ENCODE results near the gene CNN2.

Gene CNN2

DNA sequence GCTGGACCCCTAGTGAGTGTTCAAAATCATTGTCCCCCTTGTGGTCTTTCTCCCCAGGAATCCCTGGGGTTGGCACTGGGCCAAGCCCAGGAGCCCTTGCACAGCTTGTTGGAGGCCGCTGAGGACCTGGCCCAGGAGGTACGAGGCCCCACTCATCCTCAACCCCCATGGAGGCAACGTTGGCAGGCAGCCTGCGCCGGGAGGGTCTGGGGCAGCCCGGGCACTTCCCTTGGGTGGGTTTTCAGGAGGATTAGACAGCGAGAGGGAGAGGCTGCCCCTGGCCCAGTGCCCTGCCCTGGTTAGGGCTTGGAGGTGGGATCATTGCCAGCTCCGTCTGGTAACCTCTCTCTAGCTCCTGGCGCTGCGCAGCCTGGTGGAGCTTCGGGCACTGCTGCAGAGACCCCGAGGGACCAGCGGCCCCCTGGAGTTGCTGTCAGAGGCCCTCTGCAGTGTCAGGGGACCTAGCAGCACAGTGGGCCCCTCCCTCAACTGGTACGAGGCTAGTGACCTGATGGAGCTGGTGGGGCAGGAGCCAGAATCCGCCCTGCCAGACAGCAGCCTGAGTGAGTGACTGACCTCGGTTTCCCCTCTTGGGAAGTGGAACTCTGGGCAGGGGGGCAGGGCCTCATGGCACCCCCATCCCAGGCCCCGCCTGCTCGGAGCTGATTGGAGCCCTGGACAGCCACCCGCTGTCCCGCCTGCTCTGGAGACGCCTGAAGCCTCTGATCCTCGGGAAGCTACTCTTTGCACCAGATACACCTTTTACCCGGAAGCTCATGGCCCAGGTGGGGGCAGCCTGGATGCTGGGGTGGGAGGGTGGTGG, 16.5 kb downstream of the CNN2 start:
- TF ChIP-seq, protein P1, sequence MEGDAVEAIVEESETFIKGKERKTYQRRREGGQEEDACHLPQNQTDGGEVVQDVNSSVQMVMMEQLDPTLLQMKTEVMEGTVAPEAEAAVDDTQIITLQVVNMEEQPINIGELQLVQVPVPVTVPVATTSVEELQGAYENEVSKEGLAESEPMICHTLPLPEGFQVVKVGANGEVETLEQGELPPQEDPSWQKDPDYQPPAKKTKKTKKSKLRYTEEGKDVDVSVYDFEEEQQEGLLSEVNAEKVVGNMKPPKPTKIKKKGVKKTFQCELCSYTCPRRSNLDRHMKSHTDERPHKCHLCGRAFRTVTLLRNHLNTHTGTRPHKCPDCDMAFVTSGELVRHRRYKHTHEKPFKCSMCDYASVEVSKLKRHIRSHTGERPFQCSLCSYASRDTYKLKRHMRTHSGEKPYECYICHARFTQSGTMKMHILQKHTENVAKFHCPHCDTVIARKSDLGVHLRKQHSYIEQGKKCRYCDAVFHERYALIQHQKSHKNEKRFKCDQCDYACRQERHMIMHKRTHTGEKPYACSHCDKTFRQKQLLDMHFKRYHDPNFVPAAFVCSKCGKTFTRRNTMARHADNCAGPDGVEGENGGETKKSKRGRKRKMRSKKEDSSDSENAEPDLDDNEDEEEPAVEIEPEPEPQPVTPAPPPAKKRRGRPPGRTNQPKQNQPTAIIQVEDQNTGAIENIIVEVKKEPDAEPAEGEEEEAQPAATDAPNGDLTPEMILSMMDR (conservative IDR thresholded peaks at IDR 0.05; ENCODE audit: low read length), result no peak
- no peak for DNase-seq (ENCODE audit: low read depth)
- no peak overlapping the region for H3K4me3 ChIP-seq (ENCODE audit: low read length)

GRCh38 chr19:1045247-1045603, 18.8 kb downstream of the CNN2 start:
- TF ChIP-seq, protein P1 (conservative IDR thresholded peaks at IDR 0.05; ENCODE audit: low read length), result no peak
- DNase-seq (ENCODE audit: low read depth), result no peak
- H3K4me3 ChIP-seq (ENCODE audit: low read length), result no peak overlapping the region

DNA sequence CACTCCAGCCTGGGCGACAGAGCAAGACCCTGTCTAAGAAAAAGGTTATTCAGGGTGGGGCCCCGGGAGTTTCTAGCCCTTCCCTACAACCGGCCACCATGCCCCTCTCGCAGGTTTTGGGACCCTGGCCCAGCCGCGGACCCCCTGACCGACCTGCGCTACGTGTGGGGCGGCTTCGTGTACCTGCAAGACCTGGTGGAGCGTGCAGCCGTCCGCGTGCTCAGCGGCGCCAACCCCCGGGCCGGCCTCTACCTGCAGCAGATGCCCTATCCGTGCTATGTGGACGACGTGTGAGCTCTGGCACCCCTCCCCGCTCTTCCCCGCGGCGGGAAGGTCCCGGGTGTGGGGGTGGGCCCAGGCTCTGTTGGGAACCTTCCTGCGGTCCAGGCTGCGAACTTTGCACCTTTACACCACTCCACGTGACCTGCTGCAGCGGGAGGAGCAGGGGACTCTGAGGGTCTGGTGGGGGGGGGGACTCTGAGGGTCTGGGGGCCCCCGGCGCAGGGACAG, 19.8 kb downstream of the CNN2 start:
- TF ChIP-seq, protein P1 (conservative IDR thresholded peaks at IDR 0.05; ENCODE audit: low read length), result no peak
- DNase-seq (ENCODE audit: low read depth), result no peak
- no peak overlapping the region for H3K4me3 ChIP-seq (ENCODE audit: low read length)

DNA sequence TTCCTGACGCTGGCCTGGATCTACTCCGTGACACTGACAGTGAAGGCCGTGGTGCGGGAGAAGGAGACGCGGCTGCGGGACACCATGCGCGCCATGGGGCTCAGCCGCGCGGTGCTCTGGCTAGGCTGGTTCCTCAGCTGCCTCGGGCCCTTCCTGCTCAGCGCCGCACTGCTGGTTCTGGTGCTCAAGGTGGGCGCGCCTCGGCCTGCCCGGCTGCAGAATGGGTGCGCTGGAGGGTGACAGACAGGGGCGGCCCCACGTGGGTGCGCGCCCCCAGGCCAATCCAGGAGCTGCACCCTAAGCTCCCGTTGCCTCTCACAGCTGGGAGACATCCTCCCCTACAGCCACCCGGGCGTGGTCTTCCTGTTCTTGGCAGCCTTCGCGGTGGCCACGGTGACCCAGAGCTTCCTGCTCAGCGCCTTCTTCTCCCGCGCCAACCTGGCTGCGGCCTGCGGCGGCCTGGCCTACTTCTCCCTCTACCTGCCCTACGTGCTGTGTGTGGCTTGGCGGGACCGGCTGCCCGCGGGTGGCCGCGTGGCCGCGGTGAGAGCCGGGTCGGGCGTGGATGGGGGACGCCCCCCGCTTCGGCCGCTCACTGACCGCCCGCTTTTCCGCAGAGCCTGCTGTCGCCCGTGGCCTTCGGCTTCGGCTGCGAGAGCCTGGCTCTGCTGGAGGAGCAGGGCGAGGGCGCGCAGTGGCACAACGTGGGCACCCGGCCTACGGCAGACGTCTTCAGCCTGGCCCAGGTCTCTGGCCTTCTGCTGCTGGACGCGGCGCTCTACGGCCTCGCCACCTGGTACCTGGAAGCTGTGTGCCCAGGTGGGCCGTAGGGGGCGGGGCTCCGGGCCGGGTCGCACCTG, 20.7 kb downstream of the CNN2 start:
- TF ChIP-seq, protein P1 (conservative IDR thresholded peaks at IDR 0.05; ENCODE audit: low read length), result no peak
- no peak for DNase-seq (ENCODE audit: low read depth)
- H3K4me3 ChIP-seq (ENCODE audit: low read length), result no peak overlapping the region

- no peak overlapping the region for H3K4me3 ChIP-seq (ENCODE audit: low read length)
- TF ChIP-seq, protein P1 (conservative IDR thresholded peaks at IDR 0.05; ENCODE audit: low read length), result no peak
- no peak for DNase-seq (ENCODE audit: low read depth)
Measured at GRCh38 chr19:1047696-1048147, 21.3 kb downstream of the CNN2 start.

- no peak for DNase-seq (ENCODE audit: low read depth)
- TF ChIP-seq, protein P1 (conservative IDR thresholded peaks at IDR 0.05; ENCODE audit: low read length), result no peak
- no peak overlapping the region for H3K4me3 ChIP-seq (ENCODE audit: low read length)
Measured at GRCh38 chr19:1049106-1049505, 22.7 kb downstream of the CNN2 start.
